Mesodermal cell (in vitro differentiated cells): ENCODE data around the gene LGR6. TPM values are rescaled to one million over a fixed set of nuclear protein-coding genes. Genes with fewer than 3 reads are reported as not detected.
A peak's percentile ranks its signal among the peaks of the same experiment; 100 is the strongest.
"Not testable (repeated sequence)": the region's sequence is repeated elsewhere in the genome, so short reads cannot be mapped to it uniquely, and the experiment has no call there.

ENCODE experiments used
- H3K27ac ChIP-seq: 2 replicates; pipeline ENCODE4 v1.7.0; 2013; ENCODE audit warnings: mild to moderate bottlenecking, low read depth, low read length, moderate library complexity; ENCODE audit not compliant: severe bottlenecking
- H3K36me3 ChIP-seq: 2 replicates; pipeline ENCODE4 v1.7.1; 2013; ENCODE audit warnings: mild to moderate bottlenecking, low read length, moderate library complexity; ENCODE audit not compliant: control insufficient read depth, insufficient read depth
- H3K4me1 ChIP-seq: one replicate; pipeline ENCODE4 v1.7.1; 2013; ENCODE audit warnings: mild to moderate bottlenecking, low read length; ENCODE audit not compliant: insufficient read depth, control insufficient read depth, poor library complexity, severe bottlenecking
- H3K4me3 ChIP-seq: 2 replicates; pipeline ENCODE4 v1.7.0; 2013; ENCODE audit warnings: low read length, control low read depth, mild to moderate bottlenecking; ENCODE audit not compliant: insufficient read depth, poor library complexity, severe bottlenecking; ENCODE audit errors: extremely low read depth
- H3K9me3 ChIP-seq: 2 replicates; pipeline ENCODE4 v1.7.1; 2013; ENCODE audit warnings: mild to moderate bottlenecking, low read length, moderate library complexity; ENCODE audit not compliant: control insufficient read depth
- WGBS, 2 experiments: methylation state at CpG; one replicate each; pipeline ENCODE4 v1.1.5; 2013; ENCODE audit warnings: missing lambda C conversion rate in 2 of 2; ENCODE audit not compliant: insufficient coverage in 2 of 2; 5-methylcytosine and 5-hydroxymethylcytosine counted together
- polyA plus RNA-seq, 2 experiments: library from polyadenylated mRNA; stranded (reverse); fragments of 50-300 nt; gene quantifications; one replicate each; pipeline ENCODE4 v1.2.3, GENCODE V29; 2013

Gene LGR6
- polyA plus RNA-seq (2013, experiment 1 of 2) = 0.26 TPM
- polyA plus RNA-seq (2013, experiment 2 of 2) = 0.15 TPM

GRCh38 chr1:202193614-202194327 is at the start of gene LGR6:
Gene LGR6, plus strand, starts transcription at chr1:202193799. Its CDS starts 191 bp downstream, at chr1:202193990.
- WGBS, 2 experiments = 6 to 10% methylated on average over 39 to 56 of the region's 61 CpGs
- peaks cover 5% of the 10 kb centered on the region for H3K4me1 ChIP-seq
- H3K27ac ChIP-seq = no peak within 1 kb of the TSS
- no peaks in the 10 kb centered on the region for H3K9me3 ChIP-seq
- H3K36me3 ChIP-seq = no peaks in the 10 kb centered on the region
- H3K4me3 ChIP-seq = peak within 1 kb of the TSS; percentile 11

GRCh38 chr1:202144402-202145067 is 49.1 kb upstream of the LGR6 start, which contains the start of gene ARL8A:
Gene ARL8A, minus strand, starts transcription at chr1:202144737. Its CDS starts 165 bp downstream, at chr1:202144572.
- peaks cover 7% of the 10 kb centered on the region for H3K4me1 ChIP-seq
- H3K27ac ChIP-seq = peak within 1 kb of the TSS; percentile 49
- H3K9me3 ChIP-seq = no peaks in the 10 kb centered on the region
- peaks cover 24% of the 10 kb centered on the region for H3K36me3 ChIP-seq
- H3K4me3 ChIP-seq = peak within 1 kb of the TSS; percentile 86
- 0 to 1% methylated on average over 53 to 61 of the region's 82 CpGs for WGBS, 2 experiments

GRCh38 chr1:202145068-202145743 is 48.4 kb upstream of the LGR6 start:
- Histone ChIP-seq H3K36me3 (peaks cover 24% of the 10 kb centered on the region), H3K4me1 (peaks cover 7% of the 10 kb centered on the region), H3K27ac (no peak overlapping the region), H3K4me3 (peak overlapping the region; percentile 86), H3K9me3 (no peaks in the 10 kb centered on the region)
- WGBS, 2 experiments = 17 to 23% methylated on average over 7 to 8 of the region's 13 CpGs

GRCh38 chr1:202145744-202146140 is 47.9 kb upstream of the LGR6 start:
- not testable (repeated sequence) for H3K4me1 ChIP-seq, H3K27ac ChIP-seq, H3K9me3 ChIP-seq, H3K4me3 ChIP-seq
- H3K36me3 ChIP-seq = peaks cover 19% of the 10 kb centered on the region
- 95 to 100% methylated on average over 2 to 4 of the region's 8 CpGs for WGBS, 2 experiments

- 91 to 98% methylated on average over 4 to 5 of the region's 5 CpGs for WGBS, 2 experiments
- Histone ChIP-seq H3K4me3 (no peak overlapping the region), H3K27ac (no peak overlapping the region), H3K9me3 (no peaks in the 10 kb centered on the region), H3K36me3 (peaks cover 14% of the 10 kb centered on the region), H3K4me1 (peaks cover 10% of the 10 kb centered on the region)
Observed at GRCh38 chr1:202146279-202146678, 47.3 kb upstream of the LGR6 start.

- 70 to 71% methylated on average over 3 of the region's 3 CpGs for WGBS, 2 experiments
- Histone ChIP-seq H3K36me3 (peaks cover 9% of the 10 kb centered on the region), H3K4me1 (peaks cover 10% of the 10 kb centered on the region), H3K9me3 (no peaks in the 10 kb centered on the region), H3K27ac (no peak overlapping the region), H3K4me3 (no peak overlapping the region)
Observed at GRCh38 chr1:202146993-202147392, 46.6 kb upstream of the LGR6 start.

- H3K36me3 ChIP-seq = no peaks in the 10 kb centered on the region
Observed at GRCh38 chr1:202148391-202148790, 45.2 kb upstream of the LGR6 start.

GRCh38 chr1:202149566-202149965 is 44.0 kb upstream of the LGR6 start:
- WGBS, 2 experiments = 86 to 100% methylated on average over 2 to 3 of the region's 4 CpGs
- H3K9me3 ChIP-seq = no peaks in the 10 kb centered on the region
- H3K27ac ChIP-seq = no peak overlapping the region
- peaks cover 10% of the 10 kb centered on the region for H3K4me1 ChIP-seq
- no peaks in the 10 kb centered on the region for H3K36me3 ChIP-seq
- no peak overlapping the region for H3K4me3 ChIP-seq

More at GRCh38 chr1:202148391-202148790, 45.2 kb upstream of the LGR6 start:
- WGBS, 2 experiments = 86 to 100% methylated on average over 3 of the region's 4 CpGs
- Histone ChIP-seq H3K4me1 (peaks cover 10% of the 10 kb centered on the region), H3K9me3 (no peaks in the 10 kb centered on the region), H3K4me3 (no peak overlapping the region), H3K27ac (no peak overlapping the region)

GRCh38 chr1:202150187-202150586 is 43.4 kb upstream of the LGR6 start:
- 97% methylated on average over 6 to 9 of the region's 9 CpGs for WGBS, 2 experiments
- H3K9me3 ChIP-seq = no peaks in the 10 kb centered on the region
- no peaks in the 10 kb centered on the region for H3K36me3 ChIP-seq
- H3K4me3 ChIP-seq = no peak overlapping the region
- peaks cover 6% of the 10 kb centered on the region for H3K4me1 ChIP-seq
- no peak overlapping the region for H3K27ac ChIP-seq

GRCh38 chr1:202150602-202151001 is 43.0 kb upstream of the LGR6 start:
- no peaks in the 10 kb centered on the region for H3K9me3 ChIP-seq
- no peak overlapping the region for H3K27ac ChIP-seq
- H3K4me1 ChIP-seq = peaks cover 3% of the 10 kb centered on the region
- H3K4me3 ChIP-seq = no peak overlapping the region
- WGBS, 2 experiments = 84 to 97% methylated on average over 7 to 8 of the region's 8 CpGs
- H3K36me3 ChIP-seq = no peaks in the 10 kb centered on the region
